Measurements from ENCODE around the gene AFF3. TPM values are rescaled to one million over a fixed set of nuclear protein-coding genes. Genes with fewer than 3 reads are reported as not detected.

AFF3 gene
- total and polyA plus RNA-seq, 2 donors (not counting 3 experiments of a cell fraction or from before 2014, with no cell fraction given): 0.06 to 0.07 TPM

DNA sequence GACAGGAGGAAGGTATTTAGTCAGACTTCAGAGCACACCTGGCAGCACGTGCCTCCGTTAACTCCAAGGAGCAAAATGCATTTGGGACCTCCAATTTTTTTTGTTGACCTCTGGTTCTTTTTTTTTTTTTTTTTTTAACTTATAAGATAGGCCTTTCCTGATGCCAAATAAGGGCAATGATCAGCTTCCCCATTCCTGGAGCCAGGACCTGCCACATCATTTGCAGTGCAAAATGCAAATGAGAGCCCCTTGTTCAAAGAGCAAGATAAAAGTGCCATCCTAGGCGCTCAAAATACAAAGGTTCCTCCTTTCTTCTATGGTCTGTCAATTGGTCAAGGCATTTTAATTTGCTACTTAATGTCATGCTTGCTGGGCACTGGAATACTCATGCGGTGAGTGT lies 519.4 kb downstream of the AFF3 start:
- H3K27ac ChIP-seq (ENCODE audit: insufficient read depth, low read depth, low read length): no peak overlapping the region
- H3K4me2 ChIP-seq (ENCODE audit: insufficient read depth, low read length): no peak overlapping the region
- ChIA-PET POLR2A (no interaction called here), CTCF (no interaction called here)
- H3K9me3 ChIP-seq (replicated peaks; ENCODE audit: control insufficient read depth, insufficient read depth, low read length): no peaks in the 10 kb centered on the region
- intact Hi-C loops (cut with micrococcal nuclease) (no loop called here), dilution Hi-C loops (cut with MboI; ENCODE audit: extremely low pct_ligation_motif_present, low sequenced_read_pairs) (no loop called here)
- H2AFZ ChIP-seq (ENCODE audit: low read depth, low read length): no peak overlapping the region
- no peaks in the 10 kb centered on the region for H3K36me3 ChIP-seq (ENCODE audit: control insufficient read depth in 2 of 2, extremely low read depth in 1 of 2, insufficient read depth in 2 of 2, low read length in 2 of 2)
- DNase-seq (ENCODE audit: low read depth, low spot score): no peak
- H3K4me3 ChIP-seq (replicated peaks in 1 of 3; ENCODE audit: insufficient read depth in 1 of 3, low read depth in 1 of 3, low read length in 3 of 3): no peak overlapping the region
- no peaks in the 10 kb centered on the region for H3K4me1 ChIP-seq (ENCODE audit: control insufficient read depth, extremely low read depth, insufficient read depth, low read length)
- H3K9ac ChIP-seq (replicated peaks; ENCODE audit: extremely low read depth, insufficient read depth, low read length): no peak overlapping the region
- TF ChIP-seq JUN (IDR thresholded peaks at IDR 0.05; ENCODE audit: borderline replicate concordance, insufficient read depth, insufficient read length, low read depth) (no peak), MYC (IDR thresholded peaks at IDR 0.05; ENCODE audit: low read depth, low read length) (no peak), EZH2 (IDR thresholded peaks at IDR 0.05; ENCODE audit: borderline replicate concordance, low read depth, low read length, severe bottlenecking) (no peak), POLR2AphosphoS5 (IDR thresholded peaks at IDR 0.05; ENCODE audit: insufficient read depth, low read depth, low read length) (no peak), POLR2A (IDR thresholded peaks at IDR 0.05; ENCODE audit: low read depth, low read length) (no peak)
- TF ChIP-seq, protein P1, sequence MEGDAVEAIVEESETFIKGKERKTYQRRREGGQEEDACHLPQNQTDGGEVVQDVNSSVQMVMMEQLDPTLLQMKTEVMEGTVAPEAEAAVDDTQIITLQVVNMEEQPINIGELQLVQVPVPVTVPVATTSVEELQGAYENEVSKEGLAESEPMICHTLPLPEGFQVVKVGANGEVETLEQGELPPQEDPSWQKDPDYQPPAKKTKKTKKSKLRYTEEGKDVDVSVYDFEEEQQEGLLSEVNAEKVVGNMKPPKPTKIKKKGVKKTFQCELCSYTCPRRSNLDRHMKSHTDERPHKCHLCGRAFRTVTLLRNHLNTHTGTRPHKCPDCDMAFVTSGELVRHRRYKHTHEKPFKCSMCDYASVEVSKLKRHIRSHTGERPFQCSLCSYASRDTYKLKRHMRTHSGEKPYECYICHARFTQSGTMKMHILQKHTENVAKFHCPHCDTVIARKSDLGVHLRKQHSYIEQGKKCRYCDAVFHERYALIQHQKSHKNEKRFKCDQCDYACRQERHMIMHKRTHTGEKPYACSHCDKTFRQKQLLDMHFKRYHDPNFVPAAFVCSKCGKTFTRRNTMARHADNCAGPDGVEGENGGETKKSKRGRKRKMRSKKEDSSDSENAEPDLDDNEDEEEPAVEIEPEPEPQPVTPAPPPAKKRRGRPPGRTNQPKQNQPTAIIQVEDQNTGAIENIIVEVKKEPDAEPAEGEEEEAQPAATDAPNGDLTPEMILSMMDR (IDR thresholded peaks at IDR 0.05; ENCODE audit: extremely low read depth in 1 of 2, insufficient read depth in 1 of 2, low read depth in 1 of 2, low read length in 2 of 2): no peak
- TF ChIP-seq, protein P2, sequence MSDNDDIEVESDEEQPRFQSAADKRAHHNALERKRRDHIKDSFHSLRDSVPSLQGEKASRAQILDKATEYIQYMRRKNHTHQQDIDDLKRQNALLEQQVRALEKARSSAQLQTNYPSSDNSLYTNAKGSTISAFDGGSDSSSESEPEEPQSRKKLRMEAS (IDR thresholded peaks at IDR 0.05; ENCODE audit: insufficient read depth, insufficient read length): no peak
- H3K27me3 ChIP-seq (ENCODE audit: control insufficient read depth in 2 of 2, insufficient read depth in 2 of 2, low read length in 2 of 2): no peaks in the 10 kb centered on the region
- no peak for FAIRE-seq
- H3K79me2 ChIP-seq (ENCODE audit: control insufficient read depth, insufficient read depth, low read length): no peaks in the 10 kb centered on the region
- H3K9me1 ChIP-seq (replicated peaks; ENCODE audit: control insufficient read depth, extremely low read depth, insufficient read depth, low read length): no peaks in the 10 kb centered on the region
- no TSS peak for BruUV-seq (replicated peaks)
- no peaks in the 10 kb centered on the region for H4K20me1 ChIP-seq (replicated peaks; ENCODE audit: control insufficient read depth, extremely low read depth, insufficient read depth, low read length)
